Suprapubic skin (tissue), 4 donors: ENCODE results near the gene VSIR. TPM values are rescaled to one million over a fixed set of nuclear protein-coding genes. Genes with fewer than 3 reads are reported as not detected.

ENCODE experiments used
- DNase-seq, 2 donors: peaks; one replicate each; pipeline ENCODE4 v3.0.0-alpha.2; 2019; ENCODE audit warnings: low spot score in 2 of 2
- H3K27ac ChIP-seq: fragments of 200-600 bp; sonication (generic); one replicate; pipeline ENCODE4 v1.5.1; 2019
- H3K27me3 ChIP-seq: fragments of 200-600 bp; sonication (generic); one replicate; pipeline ENCODE4 v1.5.1; 2019
- H3K36me3 ChIP-seq: fragments of 200-600 bp; sonication (generic); one replicate; pipeline ENCODE4 v1.5.1; 2019
- H3K4me1 ChIP-seq: fragments of 200-600 bp; sonication (generic); one replicate; pipeline ENCODE4 v1.5.1; 2019
- H3K4me3 ChIP-seq: fragments of 200-600 bp; sonication (generic); one replicate; pipeline ENCODE4 v1.5.1; 2019; ENCODE audit warnings: mild to moderate bottlenecking
- H3K9me3 ChIP-seq: fragments of 200-600 bp; sonication (generic); one replicate; pipeline ENCODE4 v1.5.1; 2019
- CTCF ChIP-seq, 2 donors: fragments of 200-600 bp in 1 of 2; fragments of 450-650 bp in 1 of 2; sonication (generic) in 1 of 2; IDR thresholded peaks; one replicate each; pipeline ENCODE4 v1.5.1; 2016 to 2019; ENCODE audit warnings: antibody characterized with exemption in 2 of 2, mild to moderate bottlenecking in 1 of 2, moderate library complexity in 1 of 2
- EP300 ChIP-seq: sonication (generic); formaldehyde crosslinking; IDR thresholded peaks from one replicate; pipeline ENCODE4 v1.6.1; 2017; ENCODE audit warnings: antibody characterized with exemption
- POLR2A ChIP-seq, 2 donors: fragments of 450-650 bp; IDR thresholded peaks; one replicate each; pipeline ENCODE4 v1.6.1; 2017; ENCODE audit warnings: antibody characterized with exemption in 2 of 2, mild to moderate bottlenecking in 2 of 2, moderate library complexity in 2 of 2
- POLR2AphosphoS5 ChIP-seq, 3 donors: sonication (generic); formaldehyde crosslinking; IDR thresholded peaks; one replicate each; pipeline ENCODE4 v1.6.1; 2017; ENCODE audit warnings: antibody characterized with exemption in 3 of 3
- WGBS: methylation state at CpG from one replicate; pipeline ENCODE4 v1.1.5; 2018; 5-methylcytosine and 5-hydroxymethylcytosine counted together
- total RNA-seq, 4 donors: library from RNA; depleted of rRNA; stranded (reverse); fragments of >200 nt; gene quantifications; one replicate each; pipeline ENCODE4 v1.1.0, GENCODE V29; 2016

VSIR gene
- total RNA-seq, 4 donors from 2014 or later, result 16.3 to 50.7 (median 33.6) TPM

DNA sequence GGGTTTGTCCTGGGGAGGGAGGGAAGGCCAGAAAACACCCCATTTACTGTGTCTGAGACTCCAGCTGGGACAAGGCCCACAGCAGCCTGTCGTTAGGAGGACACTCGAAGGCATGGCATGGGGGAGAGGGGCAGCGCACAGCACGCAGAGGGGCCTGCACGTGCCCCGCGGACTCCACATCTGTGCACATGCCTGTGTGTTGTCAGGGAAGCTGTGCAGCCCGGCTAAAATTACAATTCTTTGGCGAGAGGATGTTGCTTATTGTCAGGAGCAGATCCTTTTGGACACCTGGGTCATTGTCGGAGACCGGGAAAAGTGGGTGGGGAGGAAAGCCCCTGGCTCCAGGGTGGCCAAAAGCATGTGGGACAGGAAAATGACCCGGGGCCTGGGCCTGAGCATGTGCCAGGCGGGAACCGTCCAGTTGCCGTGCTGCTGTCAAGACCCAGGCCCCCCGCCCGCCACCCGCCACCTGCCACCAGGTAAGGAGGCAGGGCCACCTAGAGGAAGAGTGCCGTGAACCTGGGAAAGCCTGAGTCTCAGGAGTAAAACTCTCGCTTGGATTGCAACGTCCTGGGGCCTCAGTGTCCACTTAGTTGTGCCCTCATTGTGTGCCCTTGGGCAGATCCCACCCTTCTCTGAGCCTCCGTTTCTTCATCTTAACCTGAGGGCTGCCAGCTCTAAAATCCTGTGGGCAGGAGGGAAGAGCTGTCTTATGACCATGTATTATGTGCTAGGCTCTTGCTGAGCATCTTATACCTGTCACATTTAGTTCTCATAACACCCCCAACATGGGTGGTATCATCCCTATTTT is 7.2 kb downstream of the VSIR start:
- H3K4me1 ChIP-seq, result peaks cover 89% of the 10 kb centered on the region
- H3K9me3 ChIP-seq, result no peaks in the 10 kb centered on the region
- no peaks in the 10 kb centered on the region for H3K27me3 ChIP-seq
- no peak for DNase-seq
- 69% methylated on average over 15 of the region's 22 CpGs for WGBS
- peaks cover 4% of the 10 kb centered on the region for H3K36me3 ChIP-seq
- no peak overlapping the region for H3K4me3 ChIP-seq
- peak overlapping the region; percentile 86 for H3K27ac ChIP-seq
- no peak for TF ChIP-seq CTCF (IDR thresholded peaks at IDR 0.05)
- no peak for TF ChIP-seq POLR2AphosphoS5 (IDR thresholded peaks at IDR 0.05)
- TF ChIP-seq EP300, result no peak
- TF ChIP-seq POLR2A (IDR thresholded peaks at IDR 0.05), result no peak

GRCh38 chr10:71765176-71765904 is 8.0 kb downstream of the VSIR start:
- Histone ChIP-seq H3K4me1 (peaks cover 89% of the 10 kb centered on the region), H3K27me3 (no peaks in the 10 kb centered on the region), H3K27ac (peak overlapping the region; percentile 86), H3K9me3 (no peaks in the 10 kb centered on the region), H3K4me3 (no peak overlapping the region), H3K36me3 (peaks cover 4% of the 10 kb centered on the region)
- WGBS, result 51% methylated on average over 6 of the region's 8 CpGs
- no peak for DNase-seq
- TF ChIP-seq POLR2AphosphoS5 (IDR thresholded peaks at IDR 0.05), result no peak
- TF ChIP-seq POLR2A (IDR thresholded peaks at IDR 0.05), result no peak
- TF ChIP-seq CTCF (IDR thresholded peaks at IDR 0.05), result no peak
- TF ChIP-seq EP300, result no peak

GRCh38 chr10:71763352-71764127 is 9.8 kb downstream of the VSIR start:
- peaks cover 6% of the 10 kb centered on the region for H3K36me3 ChIP-seq
- H3K4me3 ChIP-seq, result no peak overlapping the region
- H3K27ac ChIP-seq, result no peak overlapping the region
- 74% methylated on average over 11 of the region's 11 CpGs for WGBS
- H3K9me3 ChIP-seq, result no peaks in the 10 kb centered on the region
- no peak for DNase-seq
- no peaks in the 10 kb centered on the region for H3K27me3 ChIP-seq
- H3K4me1 ChIP-seq, result peaks cover 77% of the 10 kb centered on the region
- TF ChIP-seq POLR2AphosphoS5 (IDR thresholded peaks at IDR 0.05) (no peak), POLR2A (IDR thresholded peaks at IDR 0.05) (no peak), CTCF (IDR thresholded peaks at IDR 0.05) (no peak)

DNA sequence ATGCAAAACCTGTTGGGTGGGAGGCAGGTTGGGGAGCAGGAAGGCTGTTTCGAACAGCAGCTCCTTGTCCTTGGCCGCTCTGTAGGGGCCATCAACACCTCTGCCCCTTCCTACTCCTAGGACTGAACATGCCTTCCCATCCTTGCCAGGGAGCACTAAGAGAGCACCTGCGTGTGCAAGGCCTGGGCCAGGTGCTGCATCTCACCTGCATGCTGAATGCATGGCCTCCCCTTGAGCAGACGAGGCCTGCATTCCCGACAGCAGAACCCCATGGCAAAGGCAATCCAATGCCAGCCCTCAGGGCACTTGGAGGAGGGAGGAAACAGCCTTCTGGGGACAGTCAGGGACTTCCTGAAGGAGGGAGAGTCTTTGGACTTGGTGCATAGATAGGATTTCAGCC is 11.0 kb downstream of the VSIR start:
- no peak overlapping the region for H3K4me3 ChIP-seq
- 83% methylated on average over 4 of the region's 5 CpGs for WGBS
- H3K9me3 ChIP-seq, result no peaks in the 10 kb centered on the region
- H3K36me3 ChIP-seq, result peaks cover 11% of the 10 kb centered on the region
- no peak overlapping the region for H3K27ac ChIP-seq
- no peak for DNase-seq
- H3K4me1 ChIP-seq, result peaks cover 77% of the 10 kb centered on the region
- H3K27me3 ChIP-seq, result no peaks in the 10 kb centered on the region
- TF ChIP-seq CTCF (IDR thresholded peaks at IDR 0.05) (no peak), EP300 (no peak), POLR2AphosphoS5 (IDR thresholded peaks at IDR 0.05) (no peak), POLR2A (IDR thresholded peaks at IDR 0.05) (no peak)
